ENCODE data around the gene SRCAP.
"Not testable (repeated sequence)": the region's sequence is repeated elsewhere in the genome, so short reads cannot be mapped to it uniquely, and the experiment has no call there.

The SRCAP gene

GRCh38 chr16:30664616-30665109, 34.3 kb upstream of the SRCAP start:
- DNase-seq (ENCODE audit: low spot score), result no peak

GRCh38 chr16:30665155-30665829, 33.7 kb upstream of the SRCAP start:
- DNase-seq (ENCODE audit: low spot score), result no peak

GRCh38 chr16:30665830-30666190, 33.2 kb upstream of the SRCAP start:
- no peak for DNase-seq (ENCODE audit: low spot score)

- no peak for DNase-seq (ENCODE audit: low spot score)
Measured at GRCh38 chr16:30666681-30667080, 32.3 kb upstream of the SRCAP start.

GRCh38 chr16:30667361-30667905, 31.5 kb upstream of the SRCAP start:
- DNase-seq (ENCODE audit: low spot score), result no peak

- no peak for DNase-seq (ENCODE audit: low spot score)
Measured at GRCh38 chr16:30668393-30668792, 30.6 kb upstream of the SRCAP start.

GRCh38 chr16:30669026-30669902, 29.7 kb upstream of the SRCAP start:
- no peak for DNase-seq (ENCODE audit: low spot score)

- no peak for DNase-seq (ENCODE audit: low spot score)
Measured at GRCh38 chr16:30669903-30670824, 28.8 kb upstream of the SRCAP start.

- DNase-seq (ENCODE audit: low spot score), result no peak
Measured at GRCh38 chr16:30675143-30675542, 23.8 kb upstream of the SRCAP start.

GRCh38 chr16:30677931-30678585, 20.9 kb upstream of the SRCAP start:
- DNase-seq (ENCODE audit: low spot score), result no peak

- no peak for DNase-seq (ENCODE audit: low spot score)
Measured at GRCh38 chr16:30678586-30678970, 20.4 kb upstream of the SRCAP start.

- no peak for DNase-seq (ENCODE audit: low spot score)
Measured at GRCh38 chr16:30680326-30680725, 18.6 kb upstream of the SRCAP start.

- DNase-seq (ENCODE audit: low spot score), result no peak
Measured at GRCh38 chr16:30688701-30689100, 10.3 kb upstream of the SRCAP start.

- DNase-seq (ENCODE audit: low spot score), result no peak
Measured at GRCh38 chr16:30691907-30692306, 7.1 kb upstream of the SRCAP start.

GRCh38 chr16:30692396-30693064, 6.4 kb upstream of the SRCAP start:
- no peak for DNase-seq (ENCODE audit: low spot score)

GRCh38 chr16:30694926-30695693, 3.9 kb upstream of the SRCAP start:
- no peak for DNase-seq (ENCODE audit: low spot score)

GRCh38 chr16:30696646-30697045, 2.3 kb upstream of the SRCAP start:
- DNase-seq (ENCODE audit: low spot score), result not testable (repeated sequence)

GRCh38 chr16:30697264-30698138, 1.5 kb upstream of the SRCAP start:
- peak; percentile 96 for DNase-seq (ENCODE audit: low spot score)

Data from GM03348 (cell line).